Measurements from ENCODE around the gene ZHX3.
"Not testable (repeated sequence)": the region's sequence is repeated elsewhere in the genome, so short reads cannot be mapped to it uniquely, and the experiment has no call there.

The ZHX3 gene

GRCh38 chr20:41256516-41256915, 61.0 kb downstream of the ZHX3 start:
- no peak for DNase-seq (ENCODE audit: low read depth)

GRCh38 chr20:41255655-41256054, 61.9 kb downstream of the ZHX3 start:
- no peak for DNase-seq (ENCODE audit: low read depth)

- DNase-seq (ENCODE audit: low read depth) = peak; percentile 61
Measured at GRCh38 chr20:41249411-41250281, 67.9 kb downstream of the ZHX3 start.

- DNase-seq (ENCODE audit: low read depth) = no peak
Measured at GRCh38 chr20:41248368-41249024, 69.0 kb downstream of the ZHX3 start.

DNA sequence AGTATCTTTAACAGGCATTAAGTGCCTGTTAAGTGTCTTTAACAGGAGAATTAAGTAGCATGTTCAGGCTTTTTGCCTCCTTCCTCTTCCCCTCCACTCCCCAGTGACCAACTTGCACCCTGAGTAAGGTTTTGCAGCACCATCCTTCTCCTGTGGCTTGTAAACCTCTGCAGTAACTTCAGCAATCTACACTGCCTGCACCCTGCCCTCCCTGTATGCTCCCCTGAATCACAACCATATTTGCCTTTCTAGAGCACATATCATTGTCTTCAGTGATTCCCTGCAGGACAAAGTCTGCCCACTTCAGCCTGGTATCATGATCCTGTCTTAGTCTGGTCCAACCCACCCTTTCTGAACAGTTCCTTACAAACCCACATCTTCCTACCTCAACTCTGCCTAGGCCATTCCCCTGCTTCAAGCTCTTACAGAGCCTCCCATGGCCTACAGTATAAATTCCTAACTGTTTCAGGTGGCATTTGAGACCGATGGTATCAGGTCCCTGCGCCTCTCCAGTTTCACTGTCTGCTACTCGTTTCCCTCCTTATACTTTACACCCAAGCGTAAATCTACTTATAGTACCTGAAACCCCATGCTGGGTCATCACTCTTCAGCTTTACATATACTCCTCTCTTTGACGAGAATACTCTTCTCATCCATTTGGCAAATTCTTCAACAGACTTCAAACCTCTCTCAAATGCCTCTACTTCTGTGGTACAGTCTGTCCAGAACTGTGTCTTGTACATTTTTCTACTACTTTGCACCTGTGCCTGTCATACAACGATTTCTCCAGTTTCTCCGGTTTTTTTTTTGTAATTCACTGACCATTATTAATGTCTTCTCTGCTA, 69.8 kb downstream of the ZHX3 start:
- no peak for DNase-seq (ENCODE audit: low read depth)

- no peak for DNase-seq (ENCODE audit: low read depth)
Measured at GRCh38 chr20:41245086-41245707, 72.3 kb downstream of the ZHX3 start.

- no peak for DNase-seq (ENCODE audit: low read depth)
Measured at GRCh38 chr20:41242807-41243206, 74.7 kb downstream of the ZHX3 start.

DNA sequence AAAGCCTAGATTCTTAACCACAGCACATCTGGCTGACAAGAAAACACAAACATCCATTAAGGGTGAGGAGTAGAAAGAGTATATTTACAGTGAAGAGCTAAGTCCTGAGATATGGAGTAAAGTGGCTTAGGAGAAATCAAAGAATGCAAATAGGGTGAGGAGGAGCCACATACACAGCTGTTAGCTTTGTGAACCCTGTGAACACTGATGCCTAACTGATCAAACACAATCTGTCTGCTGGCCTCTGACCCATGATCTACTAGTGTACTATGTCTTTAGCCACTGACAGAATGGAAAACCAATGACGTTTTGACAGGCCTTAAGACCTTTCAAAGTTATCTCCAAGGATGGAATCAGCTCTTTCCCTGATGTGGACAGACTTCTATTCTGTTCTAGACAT, 75.2 kb downstream of the ZHX3 start:
- DNase-seq (ENCODE audit: low read depth) = no peak

GRCh38 chr20:41237233-41237632, 80.3 kb downstream of the ZHX3 start:
- not testable (repeated sequence) for DNase-seq (ENCODE audit: low read depth)

DNA sequence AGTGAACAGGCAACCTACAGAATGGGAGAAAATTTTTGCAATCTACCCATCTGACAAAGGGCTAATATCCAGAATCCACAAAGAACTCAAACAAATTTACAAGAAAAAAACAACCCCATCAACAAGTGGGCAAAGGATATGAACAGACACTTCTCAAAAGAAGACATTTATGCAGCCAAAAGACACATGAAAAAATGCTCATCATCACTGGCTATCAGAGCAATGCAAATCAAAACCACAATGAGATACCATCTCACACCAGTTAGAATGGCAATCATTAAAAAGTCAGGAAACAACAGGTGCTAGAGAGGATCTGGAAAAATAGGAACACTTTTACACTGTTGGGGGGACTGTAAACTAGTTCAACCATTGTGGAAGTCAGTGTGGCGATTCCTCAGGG, 80.7 kb downstream of the ZHX3 start:
- not testable (repeated sequence) for DNase-seq (ENCODE audit: low read depth)

GRCh38 chr20:41234546-41234945, 83.0 kb downstream of the ZHX3 start:
- DNase-seq (ENCODE audit: low read depth) = no peak

DNA sequence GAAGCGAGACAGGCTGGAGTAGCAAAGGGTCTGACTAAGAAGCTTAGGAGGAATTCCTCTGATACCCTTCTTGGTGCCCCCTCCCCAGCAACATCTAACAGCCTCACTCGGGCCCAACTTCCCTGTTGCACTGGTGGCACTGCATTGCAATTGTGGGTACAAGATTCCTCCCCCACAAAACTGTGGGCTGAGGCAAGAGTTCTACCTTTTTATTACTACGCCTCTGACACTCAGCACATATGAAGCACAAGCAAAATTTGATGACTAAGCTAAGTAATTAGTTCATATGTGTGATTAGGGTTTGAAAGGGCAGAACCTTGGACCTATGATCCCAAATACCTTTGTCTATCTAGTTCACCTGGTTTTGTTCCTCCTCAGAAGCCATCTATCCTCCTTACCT, 83.5 kb downstream of the ZHX3 start:
- DNase-seq (ENCODE audit: low read depth) = no peak

- peak; percentile 95 for DNase-seq (ENCODE audit: low read depth)
Measured at GRCh38 chr20:41232973-41233926, 84.3 kb downstream of the ZHX3 start.

GRCh38 chr20:41231136-41231535, 86.4 kb downstream of the ZHX3 start:
- no peak for DNase-seq (ENCODE audit: low read depth)

GRCh38 chr20:41230136-41230535, 87.4 kb downstream of the ZHX3 start:
- no peak for DNase-seq (ENCODE audit: low read depth)

- no peak for DNase-seq (ENCODE audit: low read depth)
Measured at GRCh38 chr20:41229259-41229658, 88.3 kb downstream of the ZHX3 start.

DNA sequence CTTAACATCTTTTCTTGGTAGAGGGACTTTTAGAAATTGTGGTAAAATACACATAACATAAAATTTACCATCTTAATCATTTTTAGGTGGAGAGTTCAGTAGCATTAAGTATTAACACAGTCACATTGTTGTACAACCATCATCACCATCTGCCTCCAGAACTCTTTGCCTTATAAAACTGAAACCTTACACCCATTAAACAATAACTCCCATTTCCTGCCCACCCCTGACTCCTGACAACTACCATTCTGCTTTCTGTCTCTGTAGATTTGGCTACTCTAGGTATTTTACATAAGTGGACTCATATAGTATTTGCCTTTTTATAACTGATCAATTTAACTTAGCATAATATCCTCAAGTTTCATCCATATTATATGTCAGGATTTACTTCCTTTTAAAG, 88.7 kb downstream of the ZHX3 start:
- DNase-seq (ENCODE audit: low read depth) = no peak

DNA sequence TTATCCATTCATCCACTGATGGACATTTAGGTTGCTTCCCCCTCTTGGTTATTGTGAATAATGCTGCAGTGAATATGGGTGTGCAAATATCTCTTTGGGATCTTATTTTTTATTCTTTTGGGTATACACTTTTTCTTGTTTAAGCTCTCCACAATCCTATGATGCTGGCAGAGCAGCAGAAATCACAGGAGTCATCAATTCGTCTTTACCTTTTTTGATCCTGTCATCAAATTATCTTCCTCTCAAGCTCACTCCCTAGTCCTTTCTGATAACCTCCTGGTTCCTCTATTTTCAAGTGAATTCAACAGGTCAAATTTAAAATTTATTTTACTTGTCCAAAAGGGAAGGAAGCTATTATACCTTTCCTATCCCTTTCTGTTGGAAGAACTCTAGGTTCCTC, 91.1 kb downstream of the ZHX3 start:
- DNase-seq (ENCODE audit: low read depth) = no peak

DNA sequence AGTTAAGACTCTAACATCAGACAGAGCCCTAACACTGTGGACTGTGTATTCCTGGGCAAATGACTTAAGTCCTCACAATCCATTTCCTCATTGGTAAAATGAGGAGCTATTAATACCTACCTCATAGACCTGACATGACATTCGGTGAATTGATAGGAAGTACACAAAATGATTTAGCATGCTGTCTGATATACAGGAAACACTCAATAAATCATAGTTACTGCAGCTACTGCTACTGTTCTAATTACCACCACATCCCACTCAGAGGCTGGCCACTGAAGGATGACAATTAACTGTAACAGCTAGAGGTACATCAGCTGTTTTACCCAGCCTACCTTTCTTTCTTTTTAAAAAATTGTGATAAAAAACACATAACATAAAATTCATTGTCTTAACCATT, 92.4 kb downstream of the ZHX3 start:
- DNase-seq (ENCODE audit: low read depth) = no peak

DNA sequence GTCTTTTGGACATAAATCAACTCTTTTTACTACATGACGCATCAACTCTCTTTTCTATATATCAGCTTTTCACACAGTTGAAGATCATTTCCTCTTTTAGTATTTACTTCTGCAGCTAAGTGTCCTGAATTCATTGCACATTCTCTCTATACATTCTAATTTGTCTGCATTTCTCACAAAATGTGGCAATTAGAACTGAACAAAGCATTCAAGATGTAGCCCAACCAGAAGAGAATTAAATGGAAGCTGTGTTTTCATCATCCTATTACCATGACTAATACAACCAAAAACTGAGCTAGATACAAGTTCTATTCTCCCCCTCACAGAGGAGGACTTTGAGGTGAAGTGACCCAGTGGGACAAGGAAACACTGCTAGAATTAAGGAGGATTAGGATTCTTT, 93.2 kb downstream of the ZHX3 start:
- no peak for DNase-seq (ENCODE audit: low read depth)

DNA sequence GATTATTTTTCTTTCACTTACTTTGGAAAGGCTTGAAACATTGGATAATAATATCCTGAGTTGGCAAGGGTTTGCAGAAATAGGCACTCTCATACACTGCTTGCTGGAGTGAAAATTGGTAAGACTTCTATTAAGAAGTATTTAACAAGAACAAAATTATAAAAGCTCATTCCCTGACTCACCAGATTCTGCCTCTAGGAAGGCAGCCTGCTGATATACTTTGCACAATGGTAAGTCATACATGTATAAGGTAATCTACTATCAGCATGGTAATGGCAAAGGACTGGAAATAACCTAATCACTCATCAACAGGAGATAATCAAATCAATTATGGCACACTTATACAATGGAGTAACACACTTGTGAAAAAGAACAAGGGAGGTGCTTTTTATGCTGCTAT, 94.4 kb downstream of the ZHX3 start:
- DNase-seq (ENCODE audit: low read depth) = no peak
